Measurements from ENCODE around the gene MSL1.

DNA sequence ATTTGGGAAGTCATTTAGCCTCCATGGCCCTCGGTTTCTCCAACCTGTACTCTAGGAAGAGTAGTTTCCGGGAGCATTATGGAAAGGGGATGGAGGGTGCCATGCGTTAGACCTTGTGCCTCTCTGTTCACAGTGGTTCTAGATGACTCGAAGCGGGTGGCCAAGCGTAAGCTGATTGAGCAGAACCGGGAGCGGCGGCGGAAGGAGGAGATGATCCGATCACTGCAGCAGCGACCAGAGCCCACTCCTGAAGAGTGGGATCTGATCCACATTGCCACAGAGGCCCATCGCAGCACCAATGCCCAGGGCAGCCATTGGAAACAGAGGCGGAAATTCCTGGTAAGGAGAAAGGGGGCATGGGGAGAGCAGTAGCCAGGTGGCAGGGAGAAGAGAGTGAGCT lies 37.3 kb upstream of the MSL1 start:
- TF ChIP-seq, protein P1, sequence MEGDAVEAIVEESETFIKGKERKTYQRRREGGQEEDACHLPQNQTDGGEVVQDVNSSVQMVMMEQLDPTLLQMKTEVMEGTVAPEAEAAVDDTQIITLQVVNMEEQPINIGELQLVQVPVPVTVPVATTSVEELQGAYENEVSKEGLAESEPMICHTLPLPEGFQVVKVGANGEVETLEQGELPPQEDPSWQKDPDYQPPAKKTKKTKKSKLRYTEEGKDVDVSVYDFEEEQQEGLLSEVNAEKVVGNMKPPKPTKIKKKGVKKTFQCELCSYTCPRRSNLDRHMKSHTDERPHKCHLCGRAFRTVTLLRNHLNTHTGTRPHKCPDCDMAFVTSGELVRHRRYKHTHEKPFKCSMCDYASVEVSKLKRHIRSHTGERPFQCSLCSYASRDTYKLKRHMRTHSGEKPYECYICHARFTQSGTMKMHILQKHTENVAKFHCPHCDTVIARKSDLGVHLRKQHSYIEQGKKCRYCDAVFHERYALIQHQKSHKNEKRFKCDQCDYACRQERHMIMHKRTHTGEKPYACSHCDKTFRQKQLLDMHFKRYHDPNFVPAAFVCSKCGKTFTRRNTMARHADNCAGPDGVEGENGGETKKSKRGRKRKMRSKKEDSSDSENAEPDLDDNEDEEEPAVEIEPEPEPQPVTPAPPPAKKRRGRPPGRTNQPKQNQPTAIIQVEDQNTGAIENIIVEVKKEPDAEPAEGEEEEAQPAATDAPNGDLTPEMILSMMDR (IDR thresholded peaks at IDR 0.05), result no peak
- TF ChIP-seq POLR2A (IDR thresholded peaks at IDR 0.05), result no peak
